Measurements from ENCODE around the gene CDK6.

The CDK6 gene

GRCh38 chr7:92557249-92557648 lies 279.1 kb downstream of the CDK6 start:
- no peak for DNase-seq (ENCODE audit: low spot score)

More at GRCh38 chr7:92557249-92557648, 279.1 kb downstream of the CDK6 start:
- no peak for TF ChIP-seq CTCF (IDR thresholded peaks at IDR 0.05; ENCODE audit: extremely low read depth, missing control alignments)

All from GM20000 (cell line).